Common myeloid progenitor, CD34-positive (primary cell): Measurements from ENCODE around the gene TRIM22.
"Not testable (repeated sequence)": the region's sequence is repeated elsewhere in the genome, so short reads cannot be mapped to it uniquely, and the experiment has no call there.

ENCODE experiments used
- CTCF ChIA-PET: fragments of 350-600 bp; sonication (Branson Sonifier 250); formaldehyde crosslinking; loops from one replicate; lab custom pipeline; 2021; ENCODE audit warnings: antibody characterized with exemption; lab: Charles Lee
- POLR2A ChIA-PET: fragments of 350-600 bp; sonication (Branson Sonifier 250); formaldehyde crosslinking; loops from one replicate; lab custom pipeline; 2021; ENCODE audit warnings: antibody characterized with exemption; lab: Charles Lee
- DNase-seq, 3 donors: peaks; one replicate each; pipeline versions ENCODE4 v3.0.0 to v3.0.0-alpha.2; 2013
- H3K27ac ChIP-seq, 2 experiments: 1 replicate in 1 of 2; 2 replicates in 1 of 2; pipeline ENCODE4 v1.7.0; 2013; ENCODE audit warnings: inconsistent platforms in 2 of 2, low read length in 2 of 2, mild to moderate bottlenecking in 2 of 2, low read depth in 1 of 2, moderate library complexity in 1 of 2; ENCODE audit not compliant: severe bottlenecking in 2 of 2, insufficient read depth in 1 of 2, poor library complexity in 1 of 2
- H3K27me3 ChIP-seq, 5 experiments: replicated peaks in 2 of 5; 1 replicate in 3 of 5; 2 replicates in 2 of 5; pipeline versions ENCODE4 v1.6.1 to v1.7.0; 2013; ENCODE audit warnings: low read length in 4 of 5, mild to moderate bottlenecking in 2 of 5, moderate library complexity in 2 of 5, inconsistent platforms in 1 of 5; ENCODE audit not compliant: insufficient read depth in 5 of 5, control insufficient read depth in 4 of 5
- H3K36me3 ChIP-seq, 4 experiments: 1 replicate in 2 of 4; 2 replicates in 2 of 4; pipeline versions ENCODE4 v1.6.1 to v1.7.0; 2013; ENCODE audit warnings: low read length in 3 of 4, control low read depth in 1 of 4, mild to moderate bottlenecking in 1 of 4; ENCODE audit not compliant: control insufficient read depth in 4 of 4, insufficient read depth in 4 of 4
- H3K4me1 ChIP-seq, 4 experiments: 1 replicate in 3 of 4; 2 replicates in 1 of 4; pipeline versions ENCODE4 v1.6.1 to v1.7.1; 2013; ENCODE audit warnings: low read length in 3 of 4, mild to moderate bottlenecking in 3 of 4, control low read depth in 1 of 4, inconsistent platforms in 1 of 4, moderate library complexity in 1 of 4; ENCODE audit not compliant: control insufficient read depth in 4 of 4, insufficient read depth in 4 of 4; ENCODE audit errors: control extremely low read depth in 1 of 4
- H3K4me3 ChIP-seq, 7 experiments: 1 replicate in 4 of 7; 2 replicates in 3 of 7; pipeline versions ENCODE4 v1.5.1 to v1.7.0; 2013; ENCODE audit warnings: mild to moderate bottlenecking in 7 of 7, low read length in 6 of 7, moderate library complexity in 6 of 7, inconsistent platforms in 2 of 7, low read depth in 2 of 7, control low read depth in 1 of 7; ENCODE audit not compliant: insufficient read depth in 4 of 7, control insufficient read depth in 1 of 7; ENCODE audit errors: extremely low read depth in 1 of 7
- H3K9me3 ChIP-seq, 5 experiments: 1 replicate in 4 of 5; 2 replicates in 1 of 5; pipeline versions ENCODE4 v1.6.1 to v1.7.1; 2013; ENCODE audit warnings: low read length in 4 of 5, mild to moderate bottlenecking in 2 of 5, inconsistent platforms in 1 of 5, low read depth in 1 of 5, moderate library complexity in 1 of 5; ENCODE audit not compliant: control insufficient read depth in 4 of 5, insufficient read depth in 2 of 5; ENCODE audit errors: control extremely low read depth in 1 of 5
- WGBS: methylation state at CpG from one replicate; pipeline ENCODE4 v1.1.5; 2013; ENCODE audit not compliant: insufficient coverage; 5-methylcytosine and 5-hydroxymethylcytosine counted together

Gene TRIM22

GRCh38 chr11:5712507-5712906 lies 22.9 kb downstream of the TRIM22 start:
- Histone ChIP-seq H3K9me3 (no peaks in the 10 kb centered on the region), H3K36me3 (peaks cover 12 to 26% (median 20%) of the 10 kb centered on the region in 4 experiments), H3K27ac (no peak overlapping the region), H3K27me3 (no peaks in the 10 kb centered on the region), H3K4me3 (no peak overlapping the region), H3K4me1 (peaks cover 0 to 14% (median 12%) of the 10 kb centered on the region in 4 experiments)
- ChIA-PET CTCF (interaction anchor here (1.1 to 3.9 kb wide), 4 partner anchors 12 to 23 kb away, joined by 3 to 18 read pairs (median 8); partner anchors contain the start of genes OR56B1 and TRIM22), POLR2A (no interaction called here)
- DNase-seq = peak in 2 of 3 donors; percentile 42 to 57
- WGBS = no CpG with 5 or more reads among the region's 1 CpG

- ChIA-PET CTCF (interaction anchor here (1.3 to 3.9 kb wide), 5 partner anchors 13 to 99 kb away, joined by 3 to 18 read pairs (median 12); partner anchors contain the start of genes OR56B1, TRIM22 and TRIM5), POLR2A (no interaction called here)
Observed at GRCh38 chr11:5713695-5714094, 24.1 kb downstream of the TRIM22 start.

GRCh38 chr11:5716518-5716917 lies 26.9 kb downstream of the TRIM22 start:
- CTCF ChIA-PET, DNase-seq, H3K4me3 ChIP-seq, H3K36me3 ChIP-seq, H3K27me3 ChIP-seq, H3K9me3 ChIP-seq, H3K27ac ChIP-seq, POLR2A ChIA-PET: not testable (repeated sequence)
- no CpG with 5 or more reads among the region's 1 CpG for WGBS
- peaks cover 0 to 15% (median 13%) of the 10 kb centered on the region in 4 experiments for H3K4me1 ChIP-seq

More at GRCh38 chr11:5713695-5714094, 24.1 kb downstream of the TRIM22 start:
- DNase-seq = peak; percentile 47 to 89 (median 79)
- Histone ChIP-seq H3K27ac (peak overlapping the region in 1 of 2 experiments; percentile 63), H3K36me3 (peaks cover 6 to 16% (median 11%) of the 10 kb centered on the region in 4 experiments), H3K9me3 (no peaks in the 10 kb centered on the region), H3K4me1 (peaks cover 0 to 14% (median 12%) of the 10 kb centered on the region in 4 experiments), H3K4me3 (peak overlapping the region in 2 of 7 experiments; percentile 17 to 25), H3K27me3 (no peaks in the 10 kb centered on the region)
- WGBS = 8% methylated on average over 5 of the region's 5 CpGs

GRCh38 chr11:5719703-5720495 lies 30.3 kb downstream of the TRIM22 start:
- no CpG with 5 or more reads among the region's 3 CpGs for WGBS
- peaks cover 0 to 4% (median 0%) of the 10 kb centered on the region in 4 experiments for H3K4me1 ChIP-seq
- H3K9me3 ChIP-seq = no peaks in the 10 kb centered on the region
- CTCF ChIA-PET = no interaction called here
- no peak overlapping the region for H3K4me3 ChIP-seq
- H3K27me3 ChIP-seq = no peaks in the 10 kb centered on the region
- POLR2A ChIA-PET = interaction anchor here (1.0 kb wide), 1 partner anchor 35 kb away, joined by 3 read pairs; no protein-coding TSS in a partner anchor
- H3K27ac ChIP-seq = no peak overlapping the region
- peak in 2 of 3 donors; percentile 36 to 40 for DNase-seq
- no peaks in the 10 kb centered on the region for H3K36me3 ChIP-seq

GRCh38 chr11:5722622-5723021 lies 33.0 kb downstream of the TRIM22 start:
- CTCF ChIA-PET = no interaction called here
- no peak overlapping the region for H3K4me3 ChIP-seq
- no peak overlapping the region for H3K27ac ChIP-seq
- no CpG with 5 or more reads among the region's 2 CpGs for WGBS
- DNase-seq = no peak
- peaks cover 0 to 4% (median 0%) of the 10 kb centered on the region in 4 experiments for H3K4me1 ChIP-seq
- H3K36me3 ChIP-seq = no peaks in the 10 kb centered on the region
- H3K27me3 ChIP-seq = no peaks in the 10 kb centered on the region
- POLR2A ChIA-PET = no interaction called here
- no peaks in the 10 kb centered on the region for H3K9me3 ChIP-seq

GRCh38 chr11:5726351-5726750 lies 36.8 kb downstream of the TRIM22 start:
- POLR2A ChIA-PET = no interaction called here
- CTCF ChIA-PET = no interaction called here
- no peak for DNase-seq
- Histone ChIP-seq H3K4me1 (peaks cover 0 to under 1% (median 0%) of the 10 kb centered on the region in 4 experiments), H3K4me3 (no peak overlapping the region), H3K36me3 (no peaks in the 10 kb centered on the region), H3K27ac (no peak overlapping the region), H3K9me3 (no peaks in the 10 kb centered on the region), H3K27me3 (no peaks in the 10 kb centered on the region)
- WGBS = 100% methylated on average over 1 of the region's 1 CpG

- no peak overlapping the region for H3K27ac ChIP-seq
- H3K9me3 ChIP-seq = no peaks in the 10 kb centered on the region
- POLR2A ChIA-PET = no interaction called here
- H3K4me3 ChIP-seq = no peak overlapping the region
- DNase-seq = no peak
- WGBS = no CpG with 5 or more reads among the region's 1 CpG
- peaks cover 0 to 2% (median under 1%) of the 10 kb centered on the region in 4 experiments for H3K4me1 ChIP-seq
- no peaks in the 10 kb centered on the region for H3K36me3 ChIP-seq
- CTCF ChIA-PET = interaction anchor here (0.7 kb wide), 1 partner anchor 929 kb away, joined by 3 read pairs; no protein-coding TSS in a partner anchor
- no peaks in the 10 kb centered on the region for H3K27me3 ChIP-seq
Observed at GRCh38 chr11:5727691-5728090, 38.1 kb downstream of the TRIM22 start.
